Stimulated activated CD4-positive, alpha-beta T cell treated with anti-CD3 and anti-CD28 coated beads, Interleukin-4, amount 100 ng/mL, for 4 hours (primary cell): Measurements from ENCODE around the gene MAP3K5.

Experiments used
- DNase-seq, 2 experiments: peaks; one replicate each; pipeline ENCODE4 v3.0.0-alpha.2; 2020

MAP3K5 gene

DNA sequence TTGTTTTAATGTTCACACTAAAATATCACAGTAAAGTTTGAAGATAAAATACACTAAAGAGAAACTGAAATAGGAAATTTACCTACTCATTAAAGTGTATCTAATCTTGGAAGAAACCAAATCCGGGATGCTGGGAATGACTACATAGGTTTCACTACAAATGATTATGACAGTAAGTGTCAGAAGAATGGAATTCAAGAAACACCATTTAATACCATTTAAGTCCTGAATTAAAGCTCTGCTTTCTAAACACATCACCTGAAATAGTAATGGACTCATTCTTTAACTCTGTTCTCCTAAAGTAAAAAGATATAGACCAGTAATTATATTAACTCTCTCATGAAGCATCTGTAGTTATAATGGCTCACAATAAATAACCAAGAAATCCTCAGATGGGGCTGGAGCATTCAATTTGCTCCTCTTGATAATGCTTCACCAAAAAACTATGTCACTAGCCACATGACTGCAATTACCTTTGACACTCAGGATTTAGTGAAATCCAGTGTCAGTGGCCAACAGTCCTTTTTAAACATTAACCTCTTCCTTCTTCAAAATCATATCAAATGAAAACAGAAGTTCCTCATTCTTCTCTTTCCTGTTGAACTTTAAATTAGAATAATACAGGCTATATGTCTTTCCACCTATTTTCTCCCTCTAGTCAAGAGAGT, 283.4 kb downstream of the MAP3K5 start:
- no peak for DNase-seq
